HepG2 (cell line): ENCODE measurements around the gene CCNG1. TPM values are rescaled to one million over a fixed set of nuclear protein-coding genes. Genes with fewer than 3 reads are reported as not detected.

ENCODE experiments used
- ARID5B ChIP-seq: IDR thresholded peaks from 2 replicates; pipeline ENCODE4 v1.4.0; 2020; ENCODE audit warnings: mild to moderate bottlenecking, missing genetic modification reagents
- CSRNP2 ChIP-seq: sonication (generic); formaldehyde crosslinking; conservative IDR thresholded peaks from 2 replicates; pipeline ENCODE4 v1.8.0; 2022; ENCODE audit warnings: low read depth, missing genetic modification reagents
- HMGA1 ChIP-seq: sonication (generic); formaldehyde crosslinking; conservative IDR thresholded peaks from 2 replicates; pipeline ENCODE4 v1.4.0; 2020; ENCODE audit warnings: missing genetic modification reagents
- HNF1B ChIP-seq: sonication (generic); formaldehyde crosslinking; IDR thresholded peaks from 2 replicates; pipeline ENCODE4 v1.5.1; 2020; ENCODE audit warnings: mild to moderate bottlenecking, moderate library complexity, missing genetic modification reagents
- HNF4A ChIP-seq: sonication (generic); formaldehyde crosslinking; IDR thresholded peaks from 2 replicates; pipeline ENCODE4 v1.4.0; 2020; ENCODE audit warnings: missing genetic modification reagents
- MLLT10 ChIP-seq: sonication (generic); formaldehyde crosslinking; IDR thresholded peaks from 2 replicates; pipeline ENCODE4 v1.4.0; 2020; ENCODE audit warnings: missing genetic modification reagents
- NONO ChIP-seq, 2 experiments: fragments of 450-650 bp in 1 of 2; sonication (generic) in 1 of 2; formaldehyde crosslinking in 1 of 2; IDR thresholded peaks in 1 of 2; conservative IDR thresholded peaks in 1 of 2; 2 replicates each; pipeline versions ENCODE4 v1.6.1 to v1.8.0; 2017 to 2022; ENCODE audit warnings: mild to moderate bottlenecking in 1 of 2, missing genetic modification reagents in 1 of 2, moderate library complexity in 1 of 2
- SOX6 ChIP-seq, 2 experiments: fragments of 450-650 bp in 1 of 2; sonication (generic) in 1 of 2; formaldehyde crosslinking in 1 of 2; IDR thresholded peaks; 2 replicates each; pipeline versions ENCODE4 v1.4.0 to v1.6.1; 2017 to 2020; ENCODE audit warnings: antibody characterized with exemption in 1 of 2, mild to moderate bottlenecking in 1 of 2, missing genetic modification reagents in 1 of 2
- SYNCRIP ChIP-seq: fragments of 200-400 bp; formaldehyde crosslinking; IDR thresholded peaks from 2 replicates; pipeline ENCODE4 v1.6.1; 2018; ENCODE audit warnings: mild to moderate bottlenecking, low read depth, low read length; ENCODE audit not compliant: insufficient read depth
- ZNF431 ChIP-seq: sonication (generic); formaldehyde crosslinking; IDR thresholded peaks from 2 replicates; pipeline ENCODE4 v1.9.0; 2022; ENCODE audit warnings: missing genetic modification reagents, low read depth, mild to moderate bottlenecking, borderline replicate concordance
- ZNF687 ChIP-seq: sonication (generic); formaldehyde crosslinking; IDR thresholded peaks from 2 replicates; pipeline ENCODE4 v1.5.1; 2020; ENCODE audit warnings: mild to moderate bottlenecking, missing genetic modification reagents, moderate library complexity
- ZSCAN21 ChIP-seq: sonication (generic); formaldehyde crosslinking; IDR thresholded peaks from 2 replicates; pipeline ENCODE4 v1.8.0; 2022; ENCODE audit warnings: mild to moderate bottlenecking, missing genetic modification reagents, moderate library complexity, borderline replicate concordance
- polyA plus RNA-seq, 8 experiments: library from polyadenylated mRNA; depleted of rRNA in 3 of 8; stranded (reverse) in 7 of 8; unstranded in 1 of 8; fragments of >200 nt; fragmentation: Illumina TruSeq in 4 of 8; extraction: Trizol in 4 of 8; gene quantifications; 2 replicates each; pipeline versions ENCODE4 v1.2.1 to v1.2.3, GENCODE V29; 2011 to 2016; ENCODE audit warnings: low read depth in 4 of 8, missing spikeins in 1 of 8, mixed read lengths in 1 of 8; ENCODE audit not compliant: insufficient read depth in 1 of 8
- total RNA-seq, 5 experiments: library from RNA; depleted of rRNA; stranded (reverse); fragments of >200 nt; fragmentation: Illumina TruSeq; extraction: Trizol; gene quantifications; 2 replicates each; pipeline ENCODE4 v1.2.3, GENCODE V29; 2016; ENCODE audit warnings: low read depth in 1 of 5

Gene CCNG1
- total and polyA plus RNA-seq, 2 of the 13 experiments (the other 11 are each of a cell fraction or from before 2014, with no cell fraction given) = 181 to 353 TPM

- TF ChIP-seq ARID5B (CRISPR knock-in tag) (peak; percentile 35; the same call in 1 of the 2 replicates), CSRNP2 (CRISPR knock-in tag) (no peak), MLLT10 (CRISPR knock-in tag) (no peak), SYNCRIP (no peak), SOX6 (IDR thresholded peaks at IDR 0.05) (no peak), SOX6 (CRISPR knock-in tag; IDR thresholded peaks at IDR 0.05) (peak; percentile 63), ZNF431 (CRISPR knock-in tag) (peak; percentile 73; the same call in 1 of the 2 replicates), ZNF687 (CRISPR knock-in tag) (peak; percentile 98), HNF1B (peak; percentile 56; the same call in 1 of the 2 replicates), NONO (IDR thresholded peaks at IDR 0.05) (no peak), NONO (CRISPR knock-in tag; conservative IDR thresholded peaks at IDR 0.05) (peak; percentile 74), HNF4A (CRISPR knock-in tag) (0 out of 2 replicates have a peak, but pooled peaks have one; percentile 28), HMGA1 (CRISPR knock-in tag) (no peak), ZSCAN21 (CRISPR knock-in tag) (peak; percentile 63; the same call in 1 of the 2 replicates)
Measured at GRCh38 chr5:163459819-163460561, 22.6 kb downstream of the CCNG1 start, which contains the start of gene NUDCD2 (continued).
